ENCODE results near the gene MRPL49. TPM values are rescaled to one million over a fixed set of nuclear protein-coding genes. Genes with fewer than 3 reads are reported as not detected.

MRPL49 gene
- total and polyA plus RNA-seq, 2 of the 13 experiments (the other 11 are each of a cell fraction or from before 2014, with no cell fraction given): 39.2 to 53.3 TPM

GRCh38 chr11:65117206-65118096, 4.7 kb upstream of the MRPL49 start, which contains the start of gene ZNHIT2:
TSS of gene ZNHIT2 (minus strand) at chr11:65117701. CDS start at chr11:65117653, 48 bp downstream.
- ChIA-PET CTCF (ENCODE audit: low intra/inter-chr PET ratio, low total read pairs) (interaction anchor here (1.4 to 1.5 kb wide), 2 partner anchors 63 to 103 kb away, joined by 5 to 11 read pairs; partner anchors contain the start of genes ARL2 and CAPN1), POLR2A (interaction anchor here (1.0 to 4.1 kb wide), 14 partner anchors 11 to 339 kb away, joined by 3 to 23 read pairs (median 4); partner anchors contain the start of genes CAPN1, GPHA2, SAC3D1 and SNX15)
- ATAC-seq: peak; percentile 59
- peak within 1 kb of the TSS; percentile 73 to 88 (median 80) for H3K4me3 ChIP-seq (replicated peaks in 1 of 3; ENCODE audit: insufficient read depth in 1 of 3, low read depth in 2 of 3, low read length in 3 of 3)
- no TSS peak for BruUV-seq (replicated peaks)
- H3K9ac ChIP-seq (ENCODE audit: insufficient read depth, low read depth, low read length): peak within 1 kb of the TSS; percentile 90
- peak; percentile 95 for FAIRE-seq
- H3K4me1 ChIP-seq (ENCODE audit: insufficient read depth, low read length): peaks cover 42% of the 10 kb centered on the region
- H2AFZ ChIP-seq (ENCODE audit: low read length): no peak within 1 kb of the TSS
- H3K36me3 ChIP-seq (replicated peaks in 1 of 2; ENCODE audit: control insufficient read depth in 1 of 2, insufficient read depth in 2 of 2, low read length in 2 of 2): peaks cover 7 to 22% of the 10 kb centered on the region in 2 experiments; a peak in 4 of 5 replicates
- H3K27ac ChIP-seq (ENCODE audit: extremely low read length, insufficient read depth, low read length): peak within 1 kb of the TSS; percentile 75
- H3K27me3 ChIP-seq (ENCODE audit: control insufficient read depth in 1 of 2, insufficient read depth in 2 of 2, low read length in 2 of 2): no peaks in the 10 kb centered on the region; a peak in 1 of 5 replicates
- 0% methylated on average over 5 of the region's 89 CpGs for WGBS (ENCODE audit: low lambda C conversion rate)
- peak within 1 kb of the TSS; percentile 80 for H3K4me2 ChIP-seq (ENCODE audit: low read depth, low read length)
- H3K79me2 ChIP-seq (ENCODE audit: insufficient read depth, low read length): peaks cover 26% of the 10 kb centered on the region
- no peaks in the 10 kb centered on the region for H4K20me1 ChIP-seq (ENCODE audit: insufficient read depth, low read length)
- no peaks in the 10 kb centered on the region for H3K9me3 ChIP-seq (ENCODE audit: low read length)
- intact Hi-C loops (cut with micrococcal nuclease; ENCODE audit: unreplicated experiment): loop anchor here (2.0 kb wide), 1 partner anchor 49 kb away; no protein-coding TSS in a partner anchor
- in situ Hi-C loops (cut with HindIII; ENCODE audit: extremely low pct_ligation_motif_present, low pct_unique_long_range_greater_than_20kb): no loop called here
- DNase-seq (ENCODE audit: low spot score): peak; percentile 96
- TF ChIP-seq MYC (CRISPR knock-in tag; IDR thresholded peaks at IDR 0.05; ENCODE audit: borderline replicate concordance) (peak; percentile 70; the same call in 1 of the 2 replicates), GATAD2A (CRISPR knock-in tag; IDR thresholded peaks at IDR 0.05) (peak; percentile 79), ZNF772 (CRISPR knock-in tag; IDR thresholded peaks at IDR 0.05) (peak; percentile 90), POLR2A (IDR thresholded peaks at IDR 0.05; ENCODE audit: insufficient read depth in 1 of 2, low read depth in 2 of 2, low read length in 2 of 2) (peak in 1 of 2 experiments; percentile 87; a peak in 2 of 4 replicates), ZNF441 (CRISPR knock-in tag; IDR thresholded peaks at IDR 0.05; ENCODE audit: borderline replicate concordance) (no peak), ONECUT2 (CRISPR knock-in tag; IDR thresholded peaks at IDR 0.05) (no peak), ZBED4 (CRISPR knock-in tag; IDR thresholded peaks at IDR 0.05; ENCODE audit: borderline replicate concordance) (peak; percentile 53; the same call in 1 of the 2 replicates), ARID4A (CRISPR knock-in tag; IDR thresholded peaks at IDR 0.05; ENCODE audit: borderline replicate concordance) (peak; percentile 97), ZZZ3 (CRISPR knock-in tag; IDR thresholded peaks at IDR 0.05; ENCODE audit: borderline replicate concordance) (peak; percentile 90; the same call in 1 of the 2 replicates), PHF21A (CRISPR knock-in tag; IDR thresholded peaks at IDR 0.05) (no peak; the same call in 1 of the 2 replicates), YY1 (IDR thresholded peaks at IDR 0.05; ENCODE audit: insufficient read depth, insufficient replicate concordance, low read depth, low read length) (peak; percentile 65)
- TF ChIP-seq, protein P1, sequence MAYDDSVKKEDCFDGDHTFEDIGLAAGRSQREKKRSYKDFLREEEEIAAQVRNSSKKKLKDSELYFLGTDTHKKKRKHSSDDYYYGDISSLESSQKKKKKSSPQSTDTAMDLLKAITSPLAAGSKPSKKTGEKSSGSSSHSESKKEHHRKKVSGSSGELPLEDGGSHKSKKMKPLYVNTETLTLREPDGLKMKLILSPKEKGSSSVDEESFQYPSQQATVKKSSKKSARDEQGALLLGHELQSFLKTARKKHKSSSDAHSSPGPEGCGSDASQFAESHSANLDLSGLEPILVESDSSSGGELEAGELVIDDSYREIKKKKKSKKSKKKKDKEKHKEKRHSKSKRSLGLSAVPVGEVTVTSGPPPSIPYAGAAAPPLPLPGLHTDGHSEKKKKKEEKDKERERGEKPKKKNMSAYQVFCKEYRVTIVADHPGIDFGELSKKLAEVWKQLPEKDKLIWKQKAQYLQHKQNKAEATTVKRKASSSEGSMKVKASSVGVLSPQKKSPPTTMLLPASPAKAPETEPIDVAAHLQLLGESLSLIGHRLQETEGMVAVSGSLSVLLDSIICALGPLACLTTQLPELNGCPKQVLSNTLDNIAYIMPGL (CRISPR knock-in tag; IDR thresholded peaks at IDR 0.05; ENCODE audit: borderline replicate concordance in 1 of 2, low read depth in 1 of 2): peak; percentile 54 to 92

Data from HepG2 (cell line).